ENCODE measurements around the gene ERN2.
"Not testable (repeated sequence)": the region's sequence is repeated elsewhere in the genome, so short reads cannot be mapped to it uniquely, and the experiment has no call there.

The ERN2 gene

DNA sequence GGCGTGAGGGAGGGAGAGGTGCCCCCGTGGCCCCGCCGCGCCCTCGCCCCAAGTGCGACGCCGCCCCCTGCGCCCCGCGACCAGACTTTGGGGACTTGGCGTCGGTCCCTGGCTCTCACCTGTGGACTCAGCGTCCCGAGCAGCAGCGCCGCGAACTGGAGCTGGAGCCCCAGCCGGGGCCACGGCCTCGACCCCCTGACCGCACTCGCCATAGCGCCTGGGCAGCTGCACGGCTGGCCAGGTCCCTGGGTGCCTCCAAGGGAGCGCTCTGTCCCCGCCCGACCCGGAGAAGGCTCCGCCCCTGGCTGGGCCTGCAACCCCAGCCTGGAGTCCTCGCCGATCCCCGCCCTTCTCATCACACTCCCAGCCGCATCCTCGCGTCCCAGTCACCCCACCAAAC is at the start of gene ERN2:
ERN2 (minus strand) TSS at position 247 of the 400 bp plus-strand sequence; CDS start at position 212, 35 bp downstream.
- DNase-seq, result no peak

DNA sequence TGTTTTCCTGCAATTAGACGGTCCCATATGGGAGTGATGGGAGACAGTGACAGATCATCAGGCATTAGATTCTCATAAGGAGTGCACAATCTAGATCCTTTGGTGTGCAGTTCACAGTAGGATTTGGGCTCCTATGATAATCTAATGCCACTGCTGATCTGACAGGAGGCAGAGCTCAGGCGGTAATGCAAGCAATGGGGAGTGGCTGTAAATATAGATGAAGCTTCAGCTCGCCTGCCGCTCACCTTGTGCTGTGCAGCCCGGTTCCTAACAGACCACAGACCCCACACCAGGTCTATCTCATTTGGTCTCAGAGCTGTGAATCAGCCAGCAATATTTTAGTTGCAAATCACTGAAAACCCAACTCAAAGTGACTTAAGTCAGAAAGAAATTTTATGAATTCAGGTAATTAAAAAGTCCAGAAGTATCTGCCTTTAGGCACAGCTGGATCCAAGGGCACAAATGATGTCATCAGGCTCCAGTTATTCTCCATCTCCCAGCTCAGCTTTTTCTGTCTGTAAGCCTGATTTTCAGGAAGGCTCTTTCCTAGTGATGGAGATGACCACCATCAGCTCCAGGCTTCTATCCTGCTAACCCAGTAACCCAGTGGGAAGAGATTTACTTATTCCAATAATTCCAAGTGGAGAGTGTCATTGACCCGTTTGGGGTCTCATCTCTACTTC is 45.1 kb upstream of the ERN2 start:
- DNase-seq, result no peak

DNA sequence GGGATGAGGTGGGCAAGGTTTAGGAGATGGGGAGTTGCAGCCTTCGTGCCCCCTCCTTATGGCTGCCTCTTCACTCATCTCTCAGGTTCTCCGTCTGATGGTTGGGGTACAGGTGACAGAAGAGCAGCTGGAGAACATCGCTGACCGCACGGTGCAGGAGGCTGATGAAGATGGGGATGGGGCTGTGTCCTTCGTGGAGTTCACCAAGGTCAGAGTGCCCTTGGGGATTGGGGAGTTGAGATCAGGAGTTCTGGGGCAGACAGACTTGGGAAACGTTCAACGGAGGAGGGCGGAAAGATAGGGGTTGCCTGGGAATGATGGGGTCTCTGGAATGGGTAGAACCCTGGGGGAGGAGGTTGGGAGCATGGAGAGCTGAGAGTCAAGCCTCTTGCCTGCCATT is 44.1 kb upstream of the ERN2 start:
- DNase-seq, result no peak

DNA sequence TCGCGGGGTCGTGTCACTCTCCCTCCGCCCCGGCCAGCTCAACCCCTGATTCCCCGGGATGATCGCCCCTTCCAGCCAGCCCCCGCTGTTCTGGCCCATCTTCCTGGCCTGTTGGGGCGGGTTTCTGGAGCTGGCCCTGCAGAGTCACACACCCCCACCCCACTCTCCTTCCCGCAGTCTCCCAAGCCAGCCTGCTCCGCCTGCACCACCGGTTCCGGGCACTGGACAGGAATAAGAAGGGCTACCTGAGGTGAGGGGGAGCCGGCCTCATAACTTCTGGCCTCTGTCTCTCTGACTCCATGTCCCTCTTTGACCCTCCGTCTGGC is 42.4 kb upstream of the ERN2 start:
- DNase-seq, result no peak

DNA sequence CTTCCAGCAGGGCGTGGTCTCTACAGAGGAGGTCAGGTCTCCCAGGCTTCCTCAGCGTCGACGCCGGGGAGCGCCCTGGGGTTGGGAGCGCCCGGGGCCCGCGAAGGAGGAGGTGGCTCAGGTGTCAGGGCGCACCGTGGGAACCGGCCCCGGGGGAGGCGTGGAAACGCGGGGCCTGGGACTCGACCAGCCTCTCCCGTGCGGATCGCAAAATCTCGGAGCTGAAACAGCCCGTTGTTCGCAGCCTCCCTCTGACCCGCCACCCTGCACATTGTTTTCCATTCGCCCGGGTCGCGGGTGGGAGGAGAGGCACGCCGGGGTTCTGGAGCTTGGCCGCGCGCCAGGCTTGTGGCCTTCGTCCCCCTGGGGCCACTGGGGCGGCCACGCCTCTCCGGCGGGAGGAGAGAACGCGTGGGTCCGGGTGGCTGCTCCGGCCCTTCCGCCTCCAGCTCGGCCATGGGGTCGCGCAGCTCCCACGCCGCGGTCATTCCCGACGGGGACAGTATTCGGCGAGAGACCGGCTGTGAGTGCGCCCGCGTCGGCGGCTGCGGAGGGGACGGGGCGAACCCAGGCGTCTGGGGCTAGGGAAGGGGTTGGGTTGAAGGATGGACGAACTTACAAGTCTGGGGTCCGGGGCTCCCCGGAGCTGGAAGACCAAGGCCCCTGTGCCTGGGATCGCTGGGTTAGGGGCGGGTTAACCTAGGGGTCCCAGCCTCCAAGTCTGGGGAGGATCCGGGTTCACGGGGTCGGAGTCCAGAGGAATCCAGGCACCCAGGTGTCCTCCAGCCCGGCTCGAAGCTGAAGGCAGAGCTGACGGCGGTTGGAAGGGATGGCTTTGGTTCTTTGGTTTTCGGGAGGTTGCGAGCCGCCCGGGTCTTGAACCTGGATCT is 41.8 kb upstream of the ERN2 start, which contains the start of gene CHP2:
CHP2 (plus strand) TSS at position 433 of the 890 bp plus-strand sequence; CDS start at position 457, 24 bp downstream.
- DNase-seq, result no peak

DNA sequence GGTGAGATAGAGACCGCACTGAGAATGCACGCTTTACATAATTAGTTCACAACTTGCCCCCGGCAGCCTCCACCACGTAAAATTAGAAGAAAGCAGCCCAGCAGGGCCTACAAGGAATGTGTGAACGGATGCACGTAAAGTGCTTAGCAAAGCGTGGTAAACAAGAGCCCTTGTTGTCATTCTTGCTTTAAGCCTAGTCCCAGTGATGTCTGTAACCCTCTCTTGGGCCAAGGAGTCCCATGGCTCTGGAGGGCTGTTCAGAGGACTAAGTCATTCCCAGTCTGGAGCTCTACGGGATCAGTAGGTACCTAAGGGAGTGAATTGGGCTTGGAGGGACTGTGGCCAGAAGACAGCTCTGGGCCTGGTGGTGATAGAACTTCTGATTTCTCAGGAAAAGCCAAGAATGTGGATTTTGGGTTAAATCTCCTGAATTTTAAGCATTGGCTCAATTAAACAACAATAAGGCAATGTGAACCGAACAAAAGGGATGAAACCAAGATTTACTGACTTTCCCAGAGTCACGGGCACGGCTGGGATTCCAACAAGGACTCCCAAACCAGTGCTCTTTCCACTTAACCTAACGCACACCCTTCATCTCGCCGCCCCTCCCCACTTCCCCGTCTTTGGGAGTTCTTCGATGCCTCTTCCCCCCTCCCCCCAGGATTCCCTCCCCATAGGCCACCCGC is 41.0 kb upstream of the ERN2 start:
- no peak for DNase-seq

DNA sequence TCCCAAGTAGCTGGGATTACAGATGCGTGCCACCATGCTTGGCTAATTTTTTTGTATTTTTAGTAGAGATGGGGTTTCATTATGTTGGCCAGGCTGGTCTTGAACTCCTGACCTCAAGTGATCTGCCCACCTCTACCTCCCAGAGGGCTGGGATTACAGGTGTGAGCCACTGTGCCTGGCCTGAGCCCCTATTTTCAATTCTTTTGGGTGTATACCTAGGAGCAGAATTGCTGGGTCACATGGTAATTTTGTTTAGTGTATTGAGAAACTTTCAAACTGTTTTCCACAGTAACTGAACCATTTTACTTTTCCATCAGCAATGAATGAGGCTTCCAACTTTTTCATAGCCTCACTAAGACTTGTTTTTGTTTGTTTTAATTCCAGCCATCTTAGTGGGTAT is 38.0 kb upstream of the ERN2 start:
- DNase-seq, result not testable (repeated sequence)

DNA sequence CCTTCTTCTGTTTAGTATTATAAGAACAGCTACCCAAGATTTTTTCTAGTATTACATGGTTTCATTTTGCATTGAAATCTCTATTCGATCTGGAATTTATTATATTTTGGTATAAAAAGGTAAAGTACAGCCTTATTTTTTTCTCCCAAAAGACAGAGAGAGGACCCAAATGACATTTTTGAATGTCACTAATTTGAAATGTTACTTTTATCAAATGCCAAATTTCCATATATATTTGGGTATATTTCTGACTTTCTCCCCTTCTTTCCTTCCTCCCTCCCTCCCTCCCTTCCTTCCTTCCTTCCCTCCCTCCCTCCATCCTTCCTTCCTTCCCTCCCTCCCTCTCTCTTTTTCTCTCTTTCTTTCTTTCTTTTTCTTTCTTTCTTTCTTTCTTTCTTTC is 35.6 kb upstream of the ERN2 start:
- DNase-seq, result no peak

DNA sequence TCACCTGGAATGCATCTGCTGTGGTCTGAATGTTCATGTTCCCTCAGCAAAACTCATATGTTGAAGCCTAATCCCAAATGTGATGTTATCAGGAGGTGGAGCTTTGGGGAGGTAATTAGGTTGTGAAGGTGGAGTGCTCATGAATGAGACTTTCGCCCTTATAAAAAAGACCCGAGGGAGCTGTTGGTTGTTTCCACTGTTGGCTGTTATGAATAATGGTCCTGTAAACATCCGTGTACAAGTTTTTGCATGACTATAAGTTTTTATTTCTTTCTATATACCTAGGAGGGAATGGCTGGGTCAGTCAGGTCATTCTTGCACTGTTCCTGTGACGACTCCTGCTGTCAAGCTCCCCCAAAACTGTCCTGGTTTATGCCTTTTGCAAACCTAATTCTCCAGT is 32.2 kb upstream of the ERN2 start:
- DNase-seq, result no peak

DNA sequence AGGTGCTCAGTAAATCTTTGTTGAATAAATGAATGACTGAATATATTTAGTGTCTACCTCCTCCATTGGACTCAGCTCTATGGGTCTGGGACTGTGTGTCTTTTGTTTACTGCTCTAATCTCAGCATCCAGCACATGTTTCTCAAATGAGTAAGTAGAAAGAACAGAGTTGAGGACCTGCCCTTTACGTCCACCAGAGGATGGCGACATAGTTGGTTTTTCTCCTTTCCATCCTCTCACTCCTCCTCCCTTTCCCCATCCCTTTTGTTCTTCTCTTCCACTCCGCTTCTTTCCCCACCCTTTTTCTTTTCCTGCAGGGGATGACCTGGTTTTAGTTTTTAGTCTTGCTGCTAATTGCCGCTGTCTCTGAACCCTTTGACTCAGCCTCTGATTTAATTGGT is 29.7 kb upstream of the ERN2 start:
- no peak for DNase-seq

DNA sequence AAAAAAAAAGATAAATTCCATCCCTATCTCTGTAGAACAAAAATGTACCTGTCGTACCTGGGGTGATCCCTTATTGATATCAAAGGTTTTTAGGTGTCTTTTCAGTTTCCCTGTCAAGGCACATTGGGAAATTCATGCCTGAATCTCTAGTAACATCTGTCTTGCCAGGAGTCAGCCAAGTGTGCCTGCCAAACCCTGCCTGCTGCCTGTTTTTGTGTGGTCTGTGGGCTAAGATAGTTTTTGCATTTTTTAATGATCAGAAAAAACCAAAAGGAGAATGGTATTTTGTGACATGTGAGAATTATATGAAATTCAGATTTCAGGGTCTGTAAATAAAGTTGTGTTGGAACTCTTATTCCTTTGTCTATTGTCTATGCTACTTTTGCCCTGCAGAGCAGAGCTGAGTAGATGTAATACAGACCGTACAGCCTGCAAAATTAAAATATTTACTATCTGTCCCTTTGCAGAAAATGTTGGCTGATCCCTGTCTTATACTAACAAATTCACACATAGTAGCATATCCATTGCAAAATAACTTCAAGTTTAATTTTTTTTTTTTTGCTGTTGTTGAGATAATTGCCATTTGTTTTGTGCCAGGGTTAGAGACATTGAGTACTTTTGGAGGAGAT is 28.8 kb upstream of the ERN2 start:
- DNase-seq, result no peak

DNA sequence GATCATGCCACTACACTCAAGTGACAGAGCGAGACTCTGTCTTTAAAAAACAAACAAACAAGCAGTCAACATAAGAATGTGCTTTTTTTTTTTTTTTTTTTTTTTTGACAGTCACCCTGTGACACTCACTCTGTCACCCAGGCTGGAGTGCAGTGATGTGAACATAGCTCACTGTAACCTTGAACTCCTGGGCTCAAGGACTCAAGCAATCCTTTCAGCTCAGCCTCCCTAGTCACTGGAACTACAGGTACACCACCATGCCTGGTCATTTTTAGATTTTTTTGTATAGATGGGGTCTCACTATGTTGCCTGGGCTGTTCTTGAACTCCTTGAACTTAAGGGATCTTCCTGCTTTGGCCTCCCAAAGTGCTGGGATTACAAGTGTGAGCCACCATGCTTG is 26.5 kb upstream of the ERN2 start:
- DNase-seq, result no peak

DNA sequence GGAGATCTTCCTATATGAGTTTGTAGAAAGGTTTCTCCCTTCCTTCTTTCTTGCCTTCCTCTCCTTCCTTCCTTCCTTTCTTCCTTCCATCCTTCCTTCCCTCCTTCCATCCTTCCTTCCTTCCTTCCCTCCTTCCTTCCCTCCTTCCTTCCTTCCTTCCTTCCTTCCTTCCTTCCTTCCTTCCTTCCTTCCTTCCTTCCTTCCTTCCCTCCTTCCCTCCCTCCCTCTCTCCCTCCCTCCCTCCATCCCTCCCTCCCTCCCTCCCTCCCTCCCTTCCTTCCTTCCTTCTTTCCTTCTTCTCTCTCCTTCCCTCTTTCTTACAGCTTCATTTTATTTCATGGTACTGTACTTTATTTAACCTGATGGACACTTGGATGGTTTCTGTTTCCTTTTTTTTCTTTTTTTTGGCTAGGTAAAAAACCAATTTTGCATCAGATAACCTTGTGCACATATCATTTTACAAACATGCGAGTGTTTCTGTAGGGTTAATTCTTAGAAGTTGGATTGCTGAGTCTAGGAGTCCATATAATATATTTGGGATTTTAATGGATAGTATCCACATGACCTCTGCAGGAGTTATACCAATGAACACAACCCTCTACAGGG is 24.5 kb upstream of the ERN2 start:
- DNase-seq, result not testable (repeated sequence)

DNA sequence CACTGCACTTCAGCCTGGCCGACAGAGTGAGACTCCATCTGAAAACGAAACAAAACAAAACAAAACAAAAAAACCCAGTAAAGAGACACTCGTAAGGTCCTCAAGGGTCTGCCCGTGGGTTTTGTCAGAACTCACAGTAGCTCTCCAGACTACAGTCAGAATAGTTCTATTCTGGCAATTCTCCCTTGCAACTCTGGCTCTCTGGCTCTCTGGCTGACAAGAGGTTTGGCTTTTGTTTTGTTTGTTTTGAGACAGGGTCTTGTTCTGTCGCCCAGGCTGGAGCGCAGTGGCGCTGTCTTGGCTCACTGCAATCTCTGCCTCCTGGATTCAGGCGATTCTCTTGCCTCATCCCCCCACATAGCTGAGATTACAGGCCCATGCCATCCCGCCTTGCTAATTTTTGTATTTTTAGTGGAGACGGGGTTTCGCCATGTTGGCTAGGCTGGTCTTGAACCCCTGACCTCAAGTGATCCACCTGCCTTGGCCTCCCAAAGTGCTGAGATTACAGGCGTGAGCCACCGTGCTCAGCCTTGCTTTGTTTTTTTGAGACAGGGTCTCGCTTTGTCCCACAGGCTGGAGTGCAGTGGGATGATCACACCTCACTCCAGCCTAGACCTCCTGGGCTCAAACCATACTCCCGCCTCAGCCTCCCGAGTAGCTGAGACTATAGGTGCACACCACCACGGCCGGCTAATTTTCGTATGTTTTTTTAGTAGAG is 21.3 kb upstream of the ERN2 start:
- no peak for DNase-seq

DNA sequence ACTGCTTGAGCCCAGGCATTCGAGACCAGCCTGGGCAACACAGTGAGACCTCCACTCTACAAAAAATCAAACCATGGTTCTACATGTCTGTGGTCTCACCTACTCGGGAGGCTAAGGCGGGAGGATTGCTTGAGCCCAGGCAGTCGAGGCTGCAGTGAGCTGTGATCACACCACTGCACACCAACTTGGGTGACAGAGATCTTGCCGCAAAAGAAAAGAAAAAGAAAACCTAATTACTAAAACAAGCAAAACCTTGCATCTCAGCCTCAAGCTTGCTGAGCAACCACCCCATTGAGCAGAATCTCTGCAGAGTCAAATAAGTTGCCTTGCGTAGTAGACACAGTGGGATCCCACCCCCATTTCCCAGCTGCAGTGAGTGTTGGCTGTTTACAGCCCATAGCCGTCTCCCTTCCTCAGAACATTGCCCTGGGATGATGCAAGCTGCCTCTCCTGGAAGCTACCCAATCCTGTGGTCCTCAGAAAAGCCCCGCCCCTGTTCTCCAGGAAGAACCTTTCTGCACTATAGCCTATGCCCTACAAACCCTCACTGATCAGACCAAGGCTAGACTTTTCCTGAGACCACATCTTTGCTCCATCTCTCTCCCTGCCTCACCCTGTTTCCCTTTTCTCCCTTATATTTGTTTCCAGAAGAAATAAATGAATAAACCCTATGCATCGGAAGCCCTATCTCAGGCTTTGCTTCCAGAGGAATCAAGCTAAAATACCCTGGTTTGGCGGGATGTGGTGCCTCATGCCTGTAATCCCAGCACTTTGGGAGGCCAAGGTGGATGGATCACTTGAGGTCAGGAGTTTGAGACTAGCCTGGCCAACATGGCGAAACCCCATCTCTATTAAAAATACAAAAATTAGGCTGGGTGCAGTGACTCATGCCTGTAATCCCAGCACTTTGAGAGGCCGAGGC is 16.7 kb upstream of the ERN2 start:
- DNase-seq, result no peak

DNA sequence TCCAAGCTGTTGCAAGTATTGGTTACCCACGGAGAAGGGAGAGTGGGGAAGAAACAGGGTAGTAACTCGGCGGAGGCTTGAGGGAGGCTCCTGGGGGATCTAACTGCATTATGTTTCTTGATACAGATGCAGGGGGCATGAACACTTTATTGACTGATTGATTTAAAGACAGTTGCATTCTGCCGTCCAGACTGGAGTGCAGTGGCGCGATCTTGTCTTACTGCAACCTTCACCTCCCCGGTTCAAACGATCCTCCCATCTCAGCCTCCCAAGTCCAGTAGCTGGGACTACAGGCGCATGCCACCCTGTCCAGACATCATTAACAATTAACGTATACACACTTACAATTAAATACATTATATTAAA is 15.1 kb upstream of the ERN2 start:
- no peak for DNase-seq

DNA sequence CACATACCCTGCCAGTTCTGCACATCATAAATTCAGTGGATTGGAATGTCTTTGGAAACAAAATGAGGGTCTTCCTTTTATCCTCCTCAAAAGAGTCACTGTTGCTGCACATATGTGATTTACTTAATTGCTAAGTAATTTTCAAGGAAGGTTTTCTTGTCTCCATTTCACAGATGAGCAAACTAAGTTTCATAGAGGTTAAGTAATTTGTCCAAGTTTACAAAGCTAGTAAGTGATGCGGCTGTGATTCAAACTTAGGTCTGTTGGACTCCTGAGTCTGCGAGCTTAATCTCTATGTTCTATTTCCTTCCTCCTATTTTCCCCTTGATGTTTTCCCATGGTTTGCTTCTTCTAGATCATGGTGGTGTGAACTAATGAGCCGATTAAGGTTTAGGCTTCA is 13.7 kb upstream of the ERN2 start:
- no peak for DNase-seq

DNA sequence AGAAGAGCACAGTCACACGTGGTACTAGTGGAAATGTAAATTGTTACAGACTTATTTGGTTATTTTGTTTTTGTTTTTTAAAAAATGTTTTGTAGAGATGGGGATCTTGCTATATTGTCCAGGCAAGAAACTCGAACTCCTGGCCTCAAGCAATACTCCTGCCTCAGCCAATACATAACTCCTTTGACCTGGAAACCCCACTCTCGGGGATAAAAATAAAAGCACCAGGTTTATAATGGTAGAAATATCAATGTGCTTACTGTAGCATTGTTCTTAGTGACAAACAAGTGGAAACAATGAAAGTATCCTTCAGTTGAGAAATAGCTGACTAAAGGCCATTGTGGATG is 11.7 kb upstream of the ERN2 start:
- no peak for DNase-seq

DNA sequence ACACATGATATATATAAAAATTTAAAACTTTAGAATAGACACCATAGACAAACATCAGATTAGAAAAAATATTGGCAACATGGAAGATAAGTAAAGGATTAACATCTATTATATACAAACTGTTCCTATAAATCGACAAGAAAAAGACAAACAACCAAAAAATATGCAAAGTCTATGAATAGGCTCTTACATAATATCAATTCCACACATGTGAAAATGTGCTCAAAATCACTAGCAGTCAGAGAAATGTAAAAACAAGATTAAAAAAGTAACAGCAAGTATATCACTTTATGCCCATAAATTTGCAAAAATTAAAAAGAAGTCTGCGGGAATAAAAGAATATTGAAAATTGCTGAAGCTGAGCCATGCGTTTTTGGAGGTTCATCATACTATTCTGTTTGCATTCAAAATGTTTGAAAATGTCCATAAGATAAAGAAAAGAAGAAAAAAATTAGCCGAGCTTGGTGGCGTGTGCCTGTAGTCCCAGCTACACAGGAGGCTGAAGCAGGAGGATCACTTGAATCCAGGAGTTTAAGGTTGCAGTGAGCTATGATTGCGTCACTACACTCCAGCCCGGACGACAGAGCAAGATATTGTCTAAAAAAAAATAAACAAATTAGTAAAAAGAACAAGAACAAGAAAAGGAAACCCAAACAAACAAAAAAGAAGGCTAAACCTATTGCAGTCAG is 11.2 kb upstream of the ERN2 start:
- DNase-seq, result no peak

DNA sequence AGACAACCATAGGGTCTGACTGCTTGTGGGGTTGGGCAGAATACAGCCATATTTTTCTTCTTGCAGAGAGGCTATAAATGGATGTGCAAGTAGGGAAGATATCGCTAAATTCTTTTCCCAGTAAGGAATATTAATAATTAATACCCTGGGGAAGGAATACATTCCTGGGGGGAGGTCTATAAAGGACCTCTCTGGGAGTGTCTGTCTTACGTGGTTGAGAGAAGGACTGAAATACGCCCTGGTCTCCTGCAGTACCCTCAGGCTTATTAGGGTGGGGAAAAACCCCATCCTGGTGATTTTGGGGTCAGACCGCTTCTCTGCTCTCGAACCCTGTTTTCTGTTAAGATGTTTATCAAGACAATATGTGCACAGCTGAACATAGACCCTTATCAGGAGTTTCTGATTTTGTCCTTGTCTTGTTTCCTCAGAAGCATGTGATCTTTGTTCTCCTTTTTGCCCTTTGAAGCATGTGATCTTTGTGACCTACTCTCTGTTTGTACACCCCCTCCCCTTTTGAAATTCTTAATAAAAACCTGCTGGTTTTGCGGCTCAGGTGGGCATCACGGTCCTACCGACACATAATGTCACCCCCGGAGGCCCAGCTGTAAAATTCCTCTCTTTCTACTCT is 9.7 kb upstream of the ERN2 start:
- not testable (repeated sequence) for DNase-seq

All from bone marrow (tissue), 2 donors.